HG03378 (cell line): ENCODE data around the gene MAMSTR.

Source experiments
- ATAC-seq: cut with Tn5 transposase; IDR thresholded peaks from one replicate; pipeline ENCODE4 v1.9.1; 2021; ENCODE audit warnings: mild to moderate bottlenecking, moderate library complexity; ENCODE audit not compliant: unreplicated experiment

The MAMSTR gene

DNA sequence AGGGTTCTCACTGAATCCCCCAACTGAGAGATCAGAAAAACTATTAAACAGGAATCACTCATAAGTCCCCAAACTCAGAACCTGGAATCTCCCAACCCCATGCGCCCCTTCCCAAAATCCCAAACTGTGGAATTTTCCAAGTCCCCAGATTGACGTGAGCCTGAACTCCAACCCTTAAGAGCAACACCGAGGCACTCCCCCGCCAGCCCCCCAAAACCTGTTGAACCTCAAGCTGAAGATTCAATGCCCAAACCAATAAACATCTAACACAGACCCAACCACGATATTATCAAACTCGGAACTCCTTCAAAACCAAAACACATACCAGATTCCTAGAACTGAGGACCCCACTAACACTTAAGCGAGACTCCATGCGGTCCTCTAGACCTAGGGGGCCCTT, 26.6 kb upstream of the MAMSTR start:
- no peak for ATAC-seq

- no peak for ATAC-seq
Measured at GRCh38 chr19:48745208-48745995, 25.9 kb upstream of the MAMSTR start.

DNA sequence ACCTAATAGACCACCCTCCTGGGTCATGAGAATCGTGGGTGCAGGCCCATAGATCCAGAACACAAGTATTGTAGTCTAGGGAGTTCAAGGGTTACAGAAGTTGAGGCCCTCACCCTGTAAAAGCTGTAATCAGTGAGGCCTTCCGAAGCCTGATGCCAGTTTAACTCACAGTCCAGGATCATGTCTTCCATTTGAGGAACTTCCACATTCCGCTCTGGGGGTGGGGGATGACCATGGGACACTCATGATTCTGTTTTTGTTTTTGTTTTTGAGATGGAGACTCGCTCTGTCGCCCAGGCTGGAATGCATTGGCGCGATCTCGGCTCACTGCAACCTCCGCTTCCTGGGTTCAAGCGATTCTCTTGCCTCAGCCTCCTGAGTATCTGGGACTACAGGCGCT, 22.6 kb upstream of the MAMSTR start:
- no peak for ATAC-seq

GRCh38 chr19:48741129-48741999, 21.8 kb upstream of the MAMSTR start:
- ATAC-seq = no peak

DNA sequence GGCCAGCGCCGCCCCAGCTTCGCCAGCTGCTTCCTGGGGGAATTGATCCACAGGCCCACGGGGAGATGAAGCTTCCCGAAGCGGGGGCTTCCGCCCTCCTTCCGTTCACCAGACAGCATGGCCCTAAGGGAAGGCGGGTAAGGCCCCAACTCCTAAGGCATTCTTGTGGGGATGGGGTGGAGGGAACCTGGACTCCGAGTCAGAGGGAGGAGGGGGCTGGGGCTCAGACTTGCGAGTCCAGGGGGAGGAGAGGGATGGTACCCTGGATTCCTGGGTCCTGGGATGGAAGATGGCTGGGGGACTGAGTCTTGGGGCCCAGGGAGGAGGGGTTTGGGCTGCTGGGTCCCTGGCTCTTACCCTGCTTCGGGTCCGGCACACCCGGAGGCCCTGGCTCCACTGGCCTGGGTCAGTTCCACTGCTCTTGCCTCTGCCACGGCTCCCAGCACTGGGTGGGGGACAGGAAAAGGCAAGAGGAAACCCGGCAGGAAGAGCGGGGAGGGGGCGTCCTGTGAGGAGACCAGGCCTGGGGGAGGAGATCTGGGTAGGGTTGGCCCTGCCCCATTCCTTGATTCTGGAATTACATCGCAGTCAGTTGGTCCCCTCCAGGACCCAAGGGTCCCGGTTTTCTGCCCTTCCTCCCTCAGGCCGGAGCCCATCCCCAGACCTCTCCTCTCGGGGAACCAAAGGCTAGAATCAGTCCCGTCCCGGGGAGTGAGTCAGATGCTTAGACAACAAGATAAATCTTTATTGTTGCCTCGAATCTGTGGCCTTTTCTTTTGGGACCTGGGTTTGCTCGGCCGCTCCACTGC, 20.8 kb upstream of the MAMSTR start, which contains the start of gene RASIP1:
Gene RASIP1, minus strand, starts transcription at position 447 of the 809 bp plus-strand sequence. Its CDS starts 328 bp downstream, at position 119.
- no peak for ATAC-seq

GRCh38 chr19:48739404-48740163, 20.1 kb upstream of the MAMSTR start:
- ATAC-seq = no peak

DNA sequence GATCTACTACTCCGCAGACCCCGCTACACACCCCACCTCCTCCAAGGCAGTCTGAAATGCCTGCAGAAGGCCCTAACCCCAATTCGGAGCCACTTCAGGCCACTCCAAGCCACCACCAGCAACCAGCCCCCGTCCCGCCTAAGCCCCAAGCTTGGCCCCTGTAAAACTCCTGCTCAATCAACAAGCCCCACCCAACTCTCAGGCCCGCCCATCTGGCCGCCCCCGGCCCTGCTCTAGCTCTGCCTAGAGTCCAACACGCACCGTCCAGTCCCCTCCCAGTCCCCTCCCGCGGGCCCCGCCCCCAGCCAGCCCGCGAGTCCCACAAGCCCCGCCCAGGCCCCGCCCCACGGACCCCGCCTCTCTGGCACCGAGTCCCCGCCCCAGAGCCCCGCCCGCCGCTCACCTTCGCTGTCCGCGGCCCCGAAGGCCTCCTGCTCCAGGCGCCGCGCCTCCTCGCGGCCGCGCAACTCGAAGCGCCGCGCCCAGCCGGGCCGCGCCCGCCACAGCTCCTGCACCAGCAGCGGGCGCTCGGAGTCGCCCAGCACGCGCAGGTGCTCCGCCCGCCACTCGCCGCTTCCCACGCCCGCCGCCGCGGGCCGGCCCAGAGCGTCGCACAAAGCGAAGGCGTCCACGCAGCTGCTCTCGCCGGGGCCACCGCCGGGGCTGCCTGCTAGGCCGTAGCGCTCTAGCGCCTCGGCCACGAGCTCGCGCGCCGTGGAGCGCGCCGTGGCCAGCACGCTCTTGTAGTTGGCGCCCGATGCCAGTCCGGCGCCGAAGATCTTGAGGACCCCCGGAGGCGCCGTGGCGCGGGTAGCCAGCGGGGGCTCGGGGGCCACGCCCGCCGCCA, 19.3 kb upstream of the MAMSTR start:
- no peak for ATAC-seq

- no peak for ATAC-seq
Measured at GRCh38 chr19:48737360-48737998, 18.0 kb upstream of the MAMSTR start.

DNA sequence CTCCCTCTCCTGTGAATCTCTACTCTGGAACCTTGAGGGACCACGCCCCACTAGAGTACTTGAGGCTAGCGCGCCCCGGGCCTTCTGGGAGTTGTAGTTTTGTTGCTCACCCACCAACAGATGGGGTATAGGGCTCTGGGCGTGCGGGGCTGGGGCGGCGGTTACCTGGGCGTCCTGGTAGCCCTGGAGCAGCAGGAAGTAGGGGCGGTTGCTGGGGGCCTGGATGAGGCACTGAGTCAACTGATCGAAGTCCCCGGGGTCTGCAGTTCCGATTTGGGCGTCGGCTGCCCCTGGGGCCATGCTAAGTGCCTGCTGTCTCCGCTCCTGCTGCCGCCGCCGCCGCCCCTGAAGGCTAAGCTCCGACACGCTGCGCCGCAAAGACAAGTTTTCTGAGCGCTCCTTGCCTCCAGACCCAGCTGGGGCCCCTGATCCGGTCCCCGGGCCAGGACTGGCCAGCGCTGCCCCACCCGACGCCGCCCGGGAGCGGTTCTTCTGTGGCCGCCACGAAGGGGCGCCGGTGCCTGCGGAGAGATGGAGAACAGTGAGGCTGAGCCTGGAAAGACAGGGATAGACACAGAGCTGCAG, 15.6 kb upstream of the MAMSTR start:
- no peak for ATAC-seq

DNA sequence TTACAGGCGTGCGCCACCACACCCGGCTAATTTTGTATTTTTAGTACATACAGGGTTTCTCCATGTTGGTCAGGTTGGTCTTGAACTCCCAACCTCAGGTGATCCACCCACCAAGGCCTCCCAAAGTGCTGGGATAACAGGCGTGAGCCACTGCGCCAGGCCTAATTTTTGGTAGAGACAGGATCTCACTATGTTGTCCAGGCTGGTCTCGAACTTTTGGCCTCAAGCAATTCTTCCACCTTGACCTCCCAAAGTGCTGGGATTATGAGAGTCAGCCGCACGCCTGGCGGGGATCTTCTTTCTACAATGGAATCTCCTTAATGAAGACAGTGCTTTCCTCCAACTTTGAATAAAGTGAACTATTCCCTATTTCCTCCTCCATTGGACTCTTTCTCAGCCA, 15.1 kb upstream of the MAMSTR start:
- ATAC-seq = no peak

DNA sequence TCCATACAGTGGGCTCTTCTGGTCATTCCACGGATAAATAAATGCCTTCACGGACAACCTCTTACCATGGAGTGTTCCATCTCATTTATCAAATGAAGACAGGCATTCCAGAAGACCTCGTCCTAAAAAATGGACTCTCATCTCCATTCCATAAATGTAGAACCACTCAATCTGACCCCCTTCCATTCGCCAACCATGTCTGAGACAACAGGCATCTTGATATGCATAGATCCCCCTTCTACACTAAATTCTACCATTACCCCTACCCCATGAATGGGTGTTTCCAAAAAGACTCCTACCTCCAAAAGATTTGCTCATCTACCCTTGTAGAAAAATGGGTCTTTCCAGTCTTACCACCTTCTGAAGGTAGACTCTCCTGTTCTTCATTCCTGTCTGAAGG, 11.9 kb upstream of the MAMSTR start:
- ATAC-seq = no peak

GRCh38 chr19:48728911-48729664, 9.6 kb upstream of the MAMSTR start:
- no peak for ATAC-seq

DNA sequence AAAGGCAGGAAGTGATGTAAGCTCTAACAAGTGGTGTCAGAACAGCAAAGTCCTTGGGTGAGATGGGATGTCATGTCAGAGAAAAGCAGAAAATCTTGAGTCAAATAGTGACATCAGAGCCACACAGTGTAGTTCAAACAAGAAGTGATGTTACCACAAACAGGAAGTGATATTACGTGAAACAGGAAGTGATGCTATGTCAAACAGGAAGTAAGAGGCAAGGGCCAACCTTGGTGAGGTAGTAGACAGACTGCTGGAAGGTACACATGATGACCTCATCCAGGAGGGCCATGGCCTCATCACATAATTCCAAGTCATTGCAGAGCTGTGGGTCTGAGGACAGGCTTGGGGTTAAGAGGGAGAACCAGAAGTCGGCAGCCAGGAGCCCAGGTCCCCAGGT, 7.0 kb upstream of the MAMSTR start:
- ATAC-seq = no peak

GRCh38 chr19:48724796-48725753, 5.5 kb upstream of the MAMSTR start:
- ATAC-seq = no peak

DNA sequence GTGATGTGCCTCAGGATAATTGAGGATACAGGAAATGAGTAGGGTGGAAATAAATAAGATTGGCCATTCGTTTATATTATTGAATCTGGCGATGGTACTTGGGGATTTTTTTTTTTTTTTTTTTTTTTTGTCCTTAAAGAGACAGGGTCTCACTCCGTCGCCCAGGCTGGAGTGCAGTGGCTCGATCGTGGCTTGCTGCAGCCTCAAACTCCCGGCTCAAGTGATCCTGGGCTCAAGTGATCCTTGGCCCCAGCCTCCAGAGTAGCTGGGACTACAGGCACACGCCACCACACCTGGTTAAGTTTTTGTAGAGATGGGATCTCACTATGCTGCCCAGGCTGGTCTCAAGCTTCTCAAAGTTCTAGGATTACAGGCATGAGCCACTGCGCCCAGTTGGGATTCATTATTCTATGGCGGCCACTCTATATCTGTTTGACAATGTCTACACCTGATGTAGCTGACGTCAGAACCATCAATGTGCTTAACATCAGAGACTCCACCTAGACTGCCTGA, 2.7 kb upstream of the MAMSTR start:
- no peak for ATAC-seq

- ATAC-seq = peak; percentile 79
Measured at GRCh38 chr19:48720613-48721296, 1.2 kb upstream of the MAMSTR start.
